ENCODE data around the gene KDF1. TPM values are rescaled to one million over a fixed set of nuclear protein-coding genes. Genes with fewer than 3 reads are reported as not detected.

Gene KDF1
- total RNA-seq, 1 donor from 2014 or later: not detected

DNA sequence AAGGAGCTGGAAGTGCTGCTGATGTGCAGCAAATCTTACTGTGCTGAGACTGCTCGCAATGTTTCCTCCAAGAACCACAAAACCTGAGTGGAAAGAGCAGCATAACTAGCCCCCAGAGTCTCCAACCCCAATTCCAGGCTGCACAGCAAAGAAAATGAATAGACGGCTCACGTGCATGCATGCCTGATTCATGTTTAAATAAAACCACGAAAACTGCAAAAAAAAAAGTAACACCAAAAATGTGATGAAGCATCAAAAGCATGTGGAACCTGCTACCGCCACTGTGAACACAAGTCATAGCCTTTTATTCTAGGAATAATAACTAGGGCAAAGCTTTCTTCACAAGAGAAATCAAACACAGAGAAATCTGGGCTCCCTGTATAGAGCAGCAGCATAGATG, 23.6 kb upstream of the KDF1 start:
- intact Hi-C loops (cut with micrococcal nuclease): no loop called here
- Mint-ChIP-seq H3K36me3 (ENCODE audit: low read depth) (no peaks in the 10 kb centered on the region), H3K27me3 (peaks cover 34% of the 10 kb centered on the region), H3K4me1 (no peaks in the 10 kb centered on the region), H3K27ac (no peak overlapping the region), H3K4me3 (no peak overlapping the region), H3K9me3 (no peaks in the 10 kb centered on the region)
- no peak for DNase-seq

DNA sequence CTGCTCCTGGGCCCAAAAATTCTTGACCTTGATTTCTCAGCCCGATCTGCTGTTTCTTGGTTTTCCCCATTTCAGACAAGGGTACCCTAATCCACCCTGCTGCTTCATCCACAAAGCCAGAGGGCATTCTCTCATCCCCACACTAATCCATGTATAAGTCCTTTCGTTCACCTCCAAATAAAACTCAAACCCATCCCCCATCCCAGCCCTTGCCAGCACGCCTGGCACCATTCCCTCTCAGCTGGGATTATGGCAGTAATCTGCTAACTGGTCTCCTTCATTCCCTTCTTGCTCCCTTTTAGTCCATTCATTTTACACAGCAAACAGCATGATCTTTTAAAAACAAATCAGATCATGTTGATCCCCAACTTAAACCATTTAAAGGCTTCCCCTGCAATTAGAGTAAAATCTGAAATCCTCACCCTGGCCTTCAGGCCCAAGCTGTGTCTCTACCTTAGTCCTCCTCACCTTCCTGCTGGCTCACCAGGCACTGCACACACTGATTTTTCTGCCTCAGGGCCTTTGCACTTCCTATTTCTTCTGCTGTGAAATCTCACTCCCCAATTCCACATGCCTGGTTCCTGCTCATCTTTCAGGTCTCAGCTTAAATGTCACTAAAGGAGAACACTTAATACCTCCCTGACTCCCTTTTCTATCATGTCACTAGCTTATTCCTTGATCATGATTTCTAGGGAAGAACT, 21.0 kb upstream of the KDF1 start:
- H3K4me3 Mint-ChIP-seq: no peak overlapping the region
- H3K36me3 Mint-ChIP-seq (ENCODE audit: low read depth): no peaks in the 10 kb centered on the region
- no peak overlapping the region for H3K27ac Mint-ChIP-seq
- H3K27me3 Mint-ChIP-seq: peaks cover 24% of the 10 kb centered on the region
- DNase-seq: no peak
- H3K4me1 Mint-ChIP-seq: no peaks in the 10 kb centered on the region
- no peaks in the 10 kb centered on the region for H3K9me3 Mint-ChIP-seq
- intact Hi-C loops (cut with micrococcal nuclease): no loop called here

DNA sequence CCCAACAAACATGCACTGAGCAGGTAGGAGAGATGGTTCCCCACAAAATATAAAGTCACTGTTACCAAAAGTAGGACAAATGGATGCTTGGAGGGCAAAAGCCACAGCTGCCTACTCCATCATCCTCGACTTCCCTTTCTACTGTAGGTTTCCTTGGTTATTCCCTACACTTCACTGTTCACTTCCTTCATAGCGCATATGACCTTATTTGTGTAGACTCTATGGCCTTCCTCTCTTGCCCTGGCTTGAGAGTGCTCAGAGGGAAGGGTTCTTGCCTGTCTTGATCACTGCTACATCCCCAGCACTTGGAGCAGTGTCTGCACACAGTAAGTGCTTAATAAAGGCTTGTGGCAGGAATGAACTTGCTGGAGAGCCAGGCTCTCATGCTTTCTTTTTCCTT, 18.6 kb upstream of the KDF1 start:
- no peak overlapping the region for H3K27ac Mint-ChIP-seq
- no peak for DNase-seq
- no peaks in the 10 kb centered on the region for H3K4me1 Mint-ChIP-seq
- no peaks in the 10 kb centered on the region for H3K36me3 Mint-ChIP-seq (ENCODE audit: low read depth)
- H3K9me3 Mint-ChIP-seq: no peaks in the 10 kb centered on the region
- H3K4me3 Mint-ChIP-seq: no peak overlapping the region
- peaks cover 15% of the 10 kb centered on the region for H3K27me3 Mint-ChIP-seq
- intact Hi-C loops (cut with micrococcal nuclease): no loop called here

DNA sequence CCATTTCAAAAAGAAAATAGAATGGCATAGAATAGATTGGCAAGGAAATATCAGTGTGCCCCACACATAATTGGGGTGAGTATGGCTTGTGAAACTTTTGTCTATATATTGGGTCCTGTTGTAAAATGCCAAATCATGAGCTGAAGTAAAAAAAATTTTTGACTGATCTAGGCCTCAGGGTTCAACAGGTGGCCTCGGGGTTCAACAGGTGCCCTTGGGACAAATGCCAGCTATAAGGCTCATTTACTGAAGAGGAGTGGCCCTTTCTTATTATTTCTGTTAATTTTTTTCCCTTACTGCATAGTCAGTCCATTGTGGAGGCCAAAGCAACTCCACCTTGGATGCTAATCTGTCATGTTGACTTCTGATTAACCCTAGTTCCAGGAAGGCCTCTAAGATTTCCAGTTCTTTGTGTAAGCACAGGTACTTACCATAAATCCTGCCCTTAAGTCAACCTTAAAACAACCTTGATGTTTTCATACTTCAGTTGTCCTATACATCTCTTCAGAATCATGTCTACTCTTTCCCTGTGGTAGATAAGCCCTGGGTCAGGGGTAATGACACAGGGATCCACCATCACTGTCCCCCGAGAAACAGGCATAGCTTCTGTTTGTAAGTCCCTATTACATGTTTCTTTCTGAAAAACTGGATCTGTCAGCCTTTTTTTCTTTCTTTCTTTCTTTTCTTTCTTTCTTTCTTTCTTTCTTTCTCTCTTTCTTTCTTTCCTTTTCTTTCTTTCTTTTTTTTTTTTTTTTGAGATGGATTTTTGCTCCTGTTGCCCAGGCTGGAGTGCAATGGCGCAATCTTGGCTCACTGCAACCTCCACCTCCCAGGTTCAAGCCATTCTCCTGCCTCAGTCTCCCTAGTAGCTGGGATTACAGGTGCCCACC, 16.6 kb upstream of the KDF1 start:
- Mint-ChIP-seq H3K27ac (no peak overlapping the region), H3K36me3 (ENCODE audit: low read depth) (no peaks in the 10 kb centered on the region), H3K27me3 (peaks cover 13% of the 10 kb centered on the region), H3K9me3 (no peaks in the 10 kb centered on the region), H3K4me3 (no peak overlapping the region), H3K4me1 (peaks cover 7% of the 10 kb centered on the region)
- no peak for DNase-seq
- intact Hi-C loops (cut with micrococcal nuclease): no loop called here

DNA sequence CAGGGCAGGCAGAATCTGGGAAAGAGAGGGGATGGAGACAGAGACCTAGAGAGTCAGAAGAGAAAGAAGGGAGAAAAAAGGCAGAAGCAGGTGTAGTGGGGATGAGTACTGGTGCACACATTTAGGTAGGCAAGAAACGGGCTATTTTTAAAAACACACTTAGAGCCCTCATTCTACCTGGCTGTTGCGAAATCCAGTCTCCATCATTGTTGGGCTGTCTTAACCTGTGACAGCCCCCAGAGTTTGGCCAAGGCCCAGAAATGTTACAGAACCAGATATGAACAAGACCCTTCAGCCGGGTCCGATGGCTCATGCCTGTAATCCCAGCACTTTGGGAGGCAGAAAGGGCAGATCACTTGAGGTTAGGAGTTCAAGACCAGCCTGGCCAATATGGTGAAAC, 12.6 kb upstream of the KDF1 start:
- Mint-ChIP-seq H3K4me3 (no peak overlapping the region), H3K36me3 (ENCODE audit: low read depth) (no peaks in the 10 kb centered on the region), H3K27ac (no peak overlapping the region), H3K27me3 (peaks cover 7% of the 10 kb centered on the region), H3K9me3 (no peaks in the 10 kb centered on the region), H3K4me1 (peaks cover 7% of the 10 kb centered on the region)
- intact Hi-C loops (cut with micrococcal nuclease): no loop called here
- DNase-seq: no peak

DNA sequence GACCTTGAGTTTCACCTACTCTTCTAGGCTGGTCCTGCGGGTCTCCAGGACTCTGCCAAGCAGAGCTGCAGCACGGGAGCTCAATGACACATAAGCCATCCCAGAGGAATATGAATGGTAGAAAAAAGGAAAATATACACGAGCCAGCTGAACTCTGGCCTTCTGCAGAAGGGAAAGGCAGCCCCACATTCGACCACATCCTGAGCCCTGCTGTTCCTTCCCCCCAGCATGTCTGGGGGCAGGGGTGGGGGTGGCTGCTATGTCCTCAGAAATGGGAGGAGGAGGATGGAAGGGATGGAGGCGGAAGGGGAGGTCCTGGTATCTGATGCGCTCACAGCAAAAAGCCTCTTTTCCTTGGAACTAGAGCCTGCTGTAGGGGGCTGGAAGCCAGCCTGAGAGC, 12.1 kb upstream of the KDF1 start:
- intact Hi-C loops (cut with micrococcal nuclease): no loop called here
- H3K4me1 Mint-ChIP-seq: peaks cover 7% of the 10 kb centered on the region
- no peak overlapping the region for H3K27ac Mint-ChIP-seq
- no peak overlapping the region for H3K4me3 Mint-ChIP-seq
- no peaks in the 10 kb centered on the region for H3K9me3 Mint-ChIP-seq
- no peak for DNase-seq
- H3K27me3 Mint-ChIP-seq: peaks cover 7% of the 10 kb centered on the region
- no peaks in the 10 kb centered on the region for H3K36me3 Mint-ChIP-seq (ENCODE audit: low read depth)

DNA sequence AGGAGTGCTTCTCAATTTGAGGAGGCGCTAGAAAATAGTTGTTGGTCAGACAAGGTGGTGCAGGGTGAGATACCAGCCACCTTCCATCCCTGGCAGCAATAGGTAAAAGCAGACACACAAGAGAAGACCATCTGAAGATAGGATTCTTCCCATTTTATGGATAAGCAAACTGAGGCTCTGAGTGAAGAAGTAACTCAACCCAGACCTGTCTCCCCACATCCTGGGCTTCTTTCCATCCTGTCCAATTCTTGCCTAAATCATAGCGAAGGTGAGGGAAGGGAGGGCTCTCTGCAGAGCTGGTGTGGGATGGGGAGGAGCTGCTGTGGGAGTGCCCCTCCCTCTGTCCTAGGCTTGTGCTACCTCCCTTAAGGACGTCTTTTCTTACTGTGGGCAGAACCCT, 11.3 kb upstream of the KDF1 start:
- Mint-ChIP-seq H3K36me3 (ENCODE audit: low read depth) (no peaks in the 10 kb centered on the region), H3K27me3 (peaks cover 9% of the 10 kb centered on the region), H3K27ac (no peak overlapping the region), H3K4me3 (no peak overlapping the region), H3K4me1 (peaks cover 7% of the 10 kb centered on the region), H3K9me3 (no peaks in the 10 kb centered on the region)
- intact Hi-C loops (cut with micrococcal nuclease): no loop called here
- DNase-seq: no peak

DNA sequence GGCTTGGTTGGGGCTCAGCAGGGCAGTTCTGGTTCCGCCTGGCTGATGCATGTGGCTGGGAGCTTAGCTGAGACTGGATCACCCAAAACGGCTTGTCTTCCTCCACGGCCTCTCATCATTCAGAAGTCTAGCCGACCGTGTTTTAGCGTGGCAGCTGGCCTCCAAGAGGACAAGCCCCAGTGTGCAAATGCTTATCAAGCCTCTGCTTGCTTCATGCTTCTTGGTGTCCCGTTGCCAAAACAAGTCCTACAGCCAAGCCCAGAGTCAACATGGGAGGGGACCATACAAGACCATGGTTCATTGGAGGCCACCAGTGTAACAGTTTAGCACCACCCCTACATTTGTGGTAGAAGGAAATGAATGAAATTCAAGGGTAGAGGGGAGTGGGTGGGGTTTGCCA, 10.5 kb upstream of the KDF1 start:
- Mint-ChIP-seq H3K9me3 (no peaks in the 10 kb centered on the region), H3K27ac (no peak overlapping the region), H3K4me3 (no peak overlapping the region), H3K36me3 (ENCODE audit: low read depth) (no peaks in the 10 kb centered on the region), H3K4me1 (peaks cover 7% of the 10 kb centered on the region), H3K27me3 (peaks cover 11% of the 10 kb centered on the region)
- DNase-seq: no peak
- intact Hi-C loops (cut with micrococcal nuclease): no loop called here

DNA sequence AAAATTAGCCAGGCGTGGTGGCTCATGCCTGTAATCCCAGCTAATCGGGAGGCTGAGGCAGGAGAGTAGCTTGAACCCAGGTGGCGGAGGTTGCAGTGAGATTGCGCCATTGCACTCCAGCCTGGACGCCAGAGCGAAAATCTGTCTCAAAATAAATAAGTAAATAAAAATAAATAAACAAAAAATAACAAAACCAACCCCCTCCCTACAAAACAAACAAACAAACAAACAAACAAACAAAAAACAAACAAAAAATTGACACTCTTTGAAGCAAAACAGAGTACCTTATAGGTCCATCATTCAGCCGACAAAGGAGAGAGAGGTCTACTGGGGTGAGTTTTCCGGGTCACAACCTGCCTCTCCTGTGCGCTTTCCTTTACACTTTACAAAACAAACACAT, 5.4 kb upstream of the KDF1 start:
- H3K27ac Mint-ChIP-seq: no peak overlapping the region
- intact Hi-C loops (cut with micrococcal nuclease): no loop called here
- peaks cover 45% of the 10 kb centered on the region for H3K27me3 Mint-ChIP-seq
- H3K4me3 Mint-ChIP-seq: no peak overlapping the region
- no peaks in the 10 kb centered on the region for H3K9me3 Mint-ChIP-seq
- H3K36me3 Mint-ChIP-seq (ENCODE audit: low read depth): no peaks in the 10 kb centered on the region
- H3K4me1 Mint-ChIP-seq: peaks cover 4% of the 10 kb centered on the region
- DNase-seq: no peak

DNA sequence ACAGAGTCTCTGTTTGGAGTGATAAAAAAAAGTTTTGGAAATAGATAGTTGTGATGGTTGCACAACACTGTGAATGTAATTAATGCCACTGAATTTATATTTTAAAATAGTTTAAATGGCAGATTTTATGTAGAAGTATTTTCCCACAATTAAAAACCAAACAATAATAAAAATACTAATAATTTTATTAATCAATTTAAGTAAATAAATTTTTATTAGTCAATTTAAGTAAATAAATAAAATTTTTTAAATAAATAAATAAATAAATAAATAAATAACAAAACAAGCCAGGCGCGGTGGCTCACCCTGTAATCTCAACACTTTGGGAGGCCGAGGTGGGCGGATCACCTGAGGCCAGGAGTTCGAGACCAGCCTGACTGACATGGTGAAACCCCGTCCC, 4.9 kb upstream of the KDF1 start:
- intact Hi-C loops (cut with micrococcal nuclease): no loop called here
- H3K4me1 Mint-ChIP-seq: peaks cover 6% of the 10 kb centered on the region
- H3K4me3 Mint-ChIP-seq: no peak overlapping the region

DNA sequence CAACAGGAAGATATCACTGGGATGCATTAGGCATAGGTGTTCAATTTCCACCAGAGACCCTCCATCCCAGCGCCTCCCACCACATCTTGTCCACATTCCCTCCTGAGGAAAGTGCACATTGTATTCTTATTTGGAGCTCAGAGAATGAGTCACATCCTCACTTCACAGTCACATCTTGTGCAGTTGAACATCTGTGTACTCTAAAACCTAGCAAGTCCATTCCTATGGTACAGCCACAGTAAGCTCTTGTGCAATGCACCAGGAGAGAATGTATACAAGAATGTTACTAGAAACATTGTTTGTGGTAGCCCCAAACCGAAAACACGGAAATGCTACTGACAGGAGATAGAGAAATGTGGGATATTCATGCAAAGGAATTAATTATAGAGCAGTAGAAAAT, 1.6 kb upstream of the KDF1 start:
- H3K4me1 Mint-ChIP-seq: peaks cover 6% of the 10 kb centered on the region
- no peak overlapping the region for H3K27ac Mint-ChIP-seq
- H3K9me3 Mint-ChIP-seq: no peaks in the 10 kb centered on the region
- peaks cover 61% of the 10 kb centered on the region for H3K27me3 Mint-ChIP-seq
- H3K4me3 Mint-ChIP-seq: no peak overlapping the region
- intact Hi-C loops (cut with micrococcal nuclease): no loop called here
- H3K36me3 Mint-ChIP-seq (ENCODE audit: low read depth): no peaks in the 10 kb centered on the region
- DNase-seq: no peak

More for the DNA sequence above, 4.9 kb upstream of the KDF1 start:
- Mint-ChIP-seq H3K36me3 (ENCODE audit: low read depth) (no peaks in the 10 kb centered on the region), H3K27me3 (peaks cover 45% of the 10 kb centered on the region), H3K27ac (no peak overlapping the region), H3K9me3 (no peaks in the 10 kb centered on the region)
- DNase-seq: no peak

DNA sequence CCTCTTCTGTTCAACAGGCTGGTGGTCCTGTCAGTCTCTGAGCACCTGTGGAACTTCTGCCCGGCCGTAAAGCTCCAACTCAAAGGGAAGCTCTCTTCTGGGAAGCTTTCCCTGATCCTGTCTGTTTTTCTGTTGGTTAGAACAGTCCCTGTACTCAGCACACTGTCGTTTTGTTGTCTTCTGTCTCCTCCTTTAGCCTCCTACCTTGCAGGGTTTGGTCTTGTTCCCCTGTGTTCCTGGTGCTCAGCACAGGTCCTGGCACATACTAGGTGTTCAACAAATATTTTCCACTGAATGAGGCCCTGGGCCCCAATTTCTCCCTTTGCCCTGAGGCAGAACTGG, 328 bp upstream of the KDF1 start:
- intact Hi-C loops (cut with micrococcal nuclease): no loop called here
- Mint-ChIP-seq H3K9me3 (no peaks in the 10 kb centered on the region), H3K4me1 (peaks cover 6% of the 10 kb centered on the region), H3K4me3 (peak overlapping the region; percentile 74), H3K27me3 (peaks cover 60% of the 10 kb centered on the region), H3K36me3 (ENCODE audit: low read depth) (no peaks in the 10 kb centered on the region), H3K27ac (no peak overlapping the region)
- DNase-seq: no peak

DNA sequence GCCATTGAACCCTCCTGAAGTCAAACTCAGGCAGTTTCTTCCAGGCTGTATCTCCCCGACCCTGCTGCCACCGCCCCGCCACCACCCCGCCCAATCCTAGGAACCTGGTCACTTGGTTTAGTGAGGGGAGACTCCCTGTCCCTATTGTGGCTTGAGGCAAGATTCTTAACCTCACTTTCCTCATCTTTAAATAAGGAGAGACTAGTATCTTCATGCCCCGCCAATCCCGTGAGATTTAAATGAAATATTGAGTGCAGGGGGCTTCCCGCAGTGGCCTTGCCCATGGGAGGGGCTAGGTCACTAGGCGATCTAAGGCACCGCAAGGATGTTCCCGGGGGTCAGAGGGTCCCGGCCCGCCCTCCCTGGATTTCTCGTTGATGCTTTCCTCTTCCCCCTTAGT, 998 bp downstream of the KDF1 start:
- no peaks in the 10 kb centered on the region for H3K36me3 Mint-ChIP-seq (ENCODE audit: low read depth)
- H3K4me3 Mint-ChIP-seq: peak overlapping the region; percentile 35
- no peaks in the 10 kb centered on the region for H3K9me3 Mint-ChIP-seq
- no peak overlapping the region for H3K27ac Mint-ChIP-seq
- H3K27me3 Mint-ChIP-seq: peaks cover 54% of the 10 kb centered on the region
- H3K4me1 Mint-ChIP-seq: peaks cover 6% of the 10 kb centered on the region
- intact Hi-C loops (cut with micrococcal nuclease): no loop called here
- no peak for DNase-seq

DNA sequence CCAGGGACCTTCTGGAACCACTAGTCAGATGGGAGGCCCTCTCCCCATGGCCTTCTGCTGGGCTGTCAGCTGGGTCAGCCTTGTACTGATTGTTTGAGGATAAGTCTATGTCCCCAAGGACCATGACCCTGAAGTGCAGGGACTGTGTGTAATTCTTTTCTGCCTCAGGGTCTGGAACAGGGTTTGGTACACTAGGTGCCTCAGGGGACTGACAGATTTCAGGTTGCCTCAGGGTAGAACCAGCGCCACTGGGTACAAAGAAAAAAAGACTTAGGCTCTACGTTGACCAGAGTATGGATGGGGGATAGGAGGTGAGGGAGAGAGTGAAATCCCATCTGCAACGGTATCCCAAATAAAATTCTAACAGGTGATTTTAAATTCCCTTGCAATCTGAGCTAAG, 3.0 kb downstream of the KDF1 start:
- Mint-ChIP-seq H3K36me3 (ENCODE audit: low read depth) (no peaks in the 10 kb centered on the region), H3K27me3 (peaks cover 42% of the 10 kb centered on the region), H3K4me3 (no peak overlapping the region), H3K9me3 (no peaks in the 10 kb centered on the region), H3K4me1 (peaks cover 6% of the 10 kb centered on the region), H3K27ac (no peak overlapping the region)
- no peak for DNase-seq
- intact Hi-C loops (cut with micrococcal nuclease): no loop called here

Measured in activated CD4-positive, alpha-beta T cell treated with anti-CD3 and anti-CD28 coated beads, Interleukin-2, amount 10 ng/mL, durations not matched to agents 24 days and 14 days (primary cell).